GM21619 (cell line): Measurements from ENCODE around the gene WDR83.
A peak's percentile ranks its signal among the peaks of the same experiment; 100 is the strongest.
"Not testable (repeated sequence)": the region's sequence is repeated elsewhere in the genome, so short reads cannot be mapped to it uniquely, and the experiment has no call there.

Experiments used
- ATAC-seq: cut with Tn5 transposase; IDR thresholded peaks from one replicate; pipeline ENCODE4 v1.9.1; 2021; ENCODE audit not compliant: unreplicated experiment

The WDR83 gene

GRCh38 chr19:12681074-12681987, 14.7 kb downstream of the WDR83 start, which contains the start of gene DHPS:
Gene DHPS, minus strand, starts transcription at chr19:12681880. Its CDS starts 114 bp downstream, at chr19:12681766.
- ATAC-seq = peak; percentile 55

DNA sequence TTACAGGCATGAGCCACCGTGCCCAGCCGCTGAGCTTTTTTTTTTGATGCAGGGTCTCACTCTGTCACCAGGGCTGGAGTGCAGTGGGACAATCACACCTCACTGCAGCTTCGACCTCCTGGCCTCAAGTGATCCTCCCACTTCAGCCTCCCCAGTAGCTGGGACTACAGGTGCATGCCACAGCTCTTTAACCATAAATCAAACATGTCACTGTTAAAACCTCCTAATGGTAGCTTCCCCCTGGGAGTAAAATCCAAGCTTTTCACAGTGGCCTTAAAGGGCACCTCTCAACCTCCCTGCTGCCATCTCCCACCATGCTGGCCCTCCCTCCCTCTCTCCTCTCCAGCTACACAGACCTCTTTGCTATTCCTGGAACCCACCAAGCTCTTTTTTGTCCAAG, 19.2 kb downstream of the WDR83 start:
- ATAC-seq = no peak

DNA sequence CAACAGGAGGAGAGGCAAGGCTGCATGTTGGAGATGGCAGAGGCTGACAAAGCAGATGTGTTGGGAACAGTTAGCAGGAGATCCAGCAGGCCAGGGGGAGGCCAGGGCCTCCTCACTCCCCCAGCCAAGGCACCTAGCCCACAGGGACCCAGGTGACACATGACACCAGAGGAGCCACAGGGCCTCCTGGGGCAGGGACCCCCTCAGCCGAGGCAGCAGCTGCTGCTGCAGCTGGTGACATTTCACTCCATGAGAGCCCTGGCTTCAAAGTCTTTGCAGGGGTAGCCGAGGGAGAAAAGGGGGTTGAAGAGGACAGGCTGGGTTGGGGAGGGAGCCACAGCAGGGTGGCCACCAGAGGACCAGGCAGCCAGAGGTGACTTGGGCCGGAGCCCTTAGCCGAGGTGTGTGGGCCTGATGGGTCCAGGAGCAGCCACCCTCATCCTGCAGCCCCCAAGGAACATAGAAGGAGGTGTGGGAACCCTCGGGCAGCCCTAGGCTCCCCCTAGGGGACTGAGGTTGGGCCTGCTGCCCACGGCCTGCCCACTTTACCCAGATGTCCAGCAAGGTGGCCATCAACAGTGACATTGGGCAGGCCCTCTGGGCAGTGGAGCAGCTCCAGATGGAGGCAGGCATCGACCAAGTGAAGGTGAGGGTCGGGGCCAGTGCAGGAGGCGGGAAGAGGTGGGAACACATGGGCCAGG, 21.0 kb downstream of the WDR83 start, which contains the start of gene GNG14:
Gene GNG14 (plus strand): TSS at position 503 of the 701 bp plus-strand sequence. CDS start 51 bp downstream, at position 554.
- ATAC-seq = no peak

DNA sequence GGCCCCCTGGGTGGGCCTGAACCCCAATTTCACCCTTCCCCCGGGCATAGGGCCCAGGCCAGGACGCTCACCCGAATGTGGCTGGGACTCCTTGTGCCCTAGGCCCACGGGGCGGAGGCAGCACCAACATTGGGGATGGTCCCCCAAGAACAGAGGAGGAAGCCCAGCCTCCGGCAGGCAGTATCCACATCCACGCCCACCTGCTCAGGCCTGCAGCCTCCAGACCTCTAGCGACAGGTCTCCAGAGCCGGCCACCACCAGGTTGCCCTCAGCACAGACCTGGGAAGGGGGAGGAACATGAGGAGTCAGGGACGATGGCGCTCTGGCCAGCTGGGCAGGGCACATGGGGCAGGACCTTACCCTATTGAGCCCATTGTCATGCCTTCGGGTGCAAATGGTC, 22.4 kb downstream of the WDR83 start:
- ATAC-seq = no peak

GRCh38 chr19:12689581-12690216, 23.1 kb downstream of the WDR83 start:
- no peak for ATAC-seq

DNA sequence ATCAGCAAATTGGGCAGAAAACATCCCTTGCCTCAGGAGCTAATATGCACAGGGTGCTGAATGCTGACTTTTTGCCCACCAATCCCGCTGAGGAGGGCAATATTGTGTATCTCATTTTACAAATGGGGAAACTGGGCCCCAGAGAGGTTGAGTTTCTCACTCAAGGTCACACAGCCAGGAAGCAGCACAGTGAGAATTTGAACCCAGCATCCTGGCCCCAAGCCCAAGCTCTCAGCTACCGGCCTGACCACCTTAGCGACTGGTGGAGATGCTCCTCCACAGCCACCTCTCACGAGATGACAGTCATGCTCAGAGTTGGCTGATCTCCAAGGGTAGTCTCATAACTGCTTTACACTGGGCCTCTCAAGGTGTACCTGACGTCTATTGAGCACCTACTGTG, 26.4 kb downstream of the WDR83 start:
- ATAC-seq = no peak

DNA sequence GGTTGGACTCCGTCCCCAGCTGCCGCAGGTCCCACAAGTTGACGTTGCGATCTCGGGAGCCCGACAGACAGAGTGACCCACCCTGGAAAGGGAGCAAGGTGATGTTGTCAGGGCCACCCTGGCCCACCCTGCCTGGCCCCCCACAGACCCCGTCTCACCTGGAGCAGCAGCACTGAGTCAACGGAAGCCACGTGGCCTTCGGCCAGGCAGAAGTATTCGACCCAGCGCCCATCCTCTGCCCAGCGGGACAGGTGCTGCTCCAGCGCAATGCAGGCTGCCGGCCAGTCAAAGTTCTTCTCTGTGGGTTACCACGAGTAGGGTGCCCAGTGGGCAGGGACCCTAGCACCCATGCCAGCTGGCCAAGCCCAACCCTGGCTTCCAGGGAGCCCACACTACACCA, 28.0 kb downstream of the WDR83 start:
- ATAC-seq = no peak

GRCh38 chr19:12695096-12695495, 28.5 kb downstream of the WDR83 start:
- no peak for ATAC-seq

DNA sequence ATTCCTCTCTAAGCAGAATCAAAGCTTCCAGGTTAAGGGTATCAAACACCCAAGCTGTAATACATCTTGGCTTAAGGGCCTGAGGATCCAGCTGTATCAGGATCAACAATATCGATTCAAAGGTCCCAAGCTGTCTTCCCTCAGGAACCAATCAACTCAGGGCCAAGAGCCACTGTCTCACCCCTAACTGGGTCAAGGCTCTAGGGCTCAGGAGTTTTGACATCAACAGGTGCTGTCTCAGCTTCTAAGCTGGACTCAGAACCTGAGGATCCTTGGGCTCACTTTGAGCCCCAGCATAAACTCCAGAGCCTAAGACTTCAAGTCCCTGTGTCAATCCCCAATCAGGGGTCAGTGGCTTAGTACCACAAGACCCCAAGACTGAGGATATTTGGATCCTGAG, 28.9 kb downstream of the WDR83 start:
- no peak for ATAC-seq

DNA sequence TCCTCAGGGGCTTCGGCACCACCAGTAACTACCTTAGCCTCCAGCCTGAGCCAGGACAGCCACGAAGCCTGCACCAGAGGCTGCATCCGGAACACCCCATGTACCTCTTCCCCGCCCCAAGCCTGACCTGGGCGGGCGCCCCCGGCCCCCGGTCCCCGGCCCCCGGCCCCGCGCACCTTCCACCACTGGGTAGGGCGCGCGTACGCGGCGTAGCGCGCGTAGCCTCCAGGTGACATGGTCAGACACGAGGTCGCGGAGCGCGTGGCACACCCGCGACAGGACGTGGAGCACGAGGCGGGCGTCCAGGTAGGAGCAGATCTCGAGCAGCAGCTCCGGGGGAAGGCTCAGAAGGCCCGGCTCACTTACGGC, 29.4 kb downstream of the WDR83 start:
- no peak for ATAC-seq

GRCh38 chr19:12696366-12697335, 30.0 kb downstream of the WDR83 start, which contains the start of gene FBXW9:
Gene FBXW9, minus strand, starts transcription at chr19:12696631. Its CDS starts 50 bp downstream, at chr19:12696581.
- peak; percentile 71 for ATAC-seq

DNA sequence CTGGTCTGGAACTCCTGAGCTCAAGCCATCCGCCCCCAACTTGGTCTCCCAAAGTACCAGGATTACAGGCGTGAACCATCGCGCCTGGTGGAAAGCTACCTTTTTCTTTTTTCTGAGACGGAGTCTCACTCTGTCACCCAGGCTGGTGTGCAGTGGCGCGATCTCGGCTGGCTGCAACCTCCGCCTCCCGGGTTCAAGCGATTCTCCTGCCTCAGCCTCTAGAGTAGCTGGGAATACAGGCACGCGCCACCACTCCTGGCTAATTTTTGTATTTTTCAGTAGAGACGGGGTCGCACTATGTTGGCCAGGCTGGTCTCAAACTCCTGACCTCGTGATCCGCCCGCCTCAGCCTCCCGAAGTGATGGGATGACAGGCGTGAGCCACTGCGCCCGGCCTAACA, 30.8 kb downstream of the WDR83 start:
- not testable (repeated sequence) for ATAC-seq

DNA sequence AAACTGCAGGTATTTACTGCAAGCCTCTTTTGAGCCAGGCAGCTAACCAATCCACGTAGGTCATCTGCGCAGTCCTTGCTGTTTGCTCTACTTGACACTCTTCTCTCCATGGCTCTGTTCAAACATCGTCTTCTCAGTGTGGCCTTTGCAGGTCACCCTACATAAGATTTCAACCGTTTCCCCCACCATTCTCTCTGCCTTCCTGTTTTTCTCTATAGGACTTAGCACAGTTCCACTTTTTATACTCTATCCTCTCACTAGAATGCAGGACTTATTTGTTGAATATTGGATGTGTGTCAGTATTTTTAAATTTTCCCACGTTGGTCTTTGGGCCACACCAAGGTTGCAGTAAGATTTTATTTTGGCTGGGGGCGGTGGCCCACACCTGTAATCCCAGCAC, 31.5 kb downstream of the WDR83 start:
- ATAC-seq = no peak

GRCh38 chr19:12701596-12702282, 35.1 kb downstream of the WDR83 start:
- no peak for ATAC-seq

GRCh38 chr19:12703046-12703445, 36.4 kb downstream of the WDR83 start:
- ATAC-seq = no peak

GRCh38 chr19:12705169-12705568, 38.6 kb downstream of the WDR83 start:
- no peak for ATAC-seq

DNA sequence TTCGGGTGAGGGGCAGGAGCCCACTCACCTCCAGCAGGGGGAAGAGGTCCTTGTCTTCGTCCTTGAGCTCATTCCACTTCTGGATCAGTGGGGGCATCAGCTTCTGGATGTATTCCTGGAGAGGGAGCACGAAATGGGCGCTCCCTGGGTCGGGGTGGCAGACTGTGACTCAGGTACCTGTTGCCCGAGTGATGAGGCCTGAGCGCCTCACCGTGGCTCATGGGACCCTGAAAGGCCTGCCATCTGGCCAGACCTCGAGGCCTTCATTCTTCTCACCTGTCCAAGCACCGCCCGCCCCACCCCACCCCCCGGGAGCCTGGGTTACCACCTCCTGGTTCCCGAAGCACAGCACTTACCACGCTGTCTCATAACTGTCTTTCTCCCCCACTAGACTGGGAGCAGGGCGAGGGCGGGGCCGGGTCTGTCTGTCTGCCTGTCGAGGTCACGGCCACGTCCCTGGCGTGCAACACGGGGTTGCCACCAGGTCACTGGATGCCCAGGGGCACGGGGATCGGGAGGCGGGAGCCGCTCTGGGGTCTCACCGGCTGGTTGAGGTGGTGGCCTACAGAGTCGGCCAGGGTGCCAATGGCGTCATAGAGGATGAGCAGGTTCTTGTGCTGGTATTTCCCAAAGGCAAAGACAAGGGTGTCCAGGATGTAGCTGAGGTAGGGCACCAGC, 39.2 kb downstream of the WDR83 start:
- no peak for ATAC-seq

DNA sequence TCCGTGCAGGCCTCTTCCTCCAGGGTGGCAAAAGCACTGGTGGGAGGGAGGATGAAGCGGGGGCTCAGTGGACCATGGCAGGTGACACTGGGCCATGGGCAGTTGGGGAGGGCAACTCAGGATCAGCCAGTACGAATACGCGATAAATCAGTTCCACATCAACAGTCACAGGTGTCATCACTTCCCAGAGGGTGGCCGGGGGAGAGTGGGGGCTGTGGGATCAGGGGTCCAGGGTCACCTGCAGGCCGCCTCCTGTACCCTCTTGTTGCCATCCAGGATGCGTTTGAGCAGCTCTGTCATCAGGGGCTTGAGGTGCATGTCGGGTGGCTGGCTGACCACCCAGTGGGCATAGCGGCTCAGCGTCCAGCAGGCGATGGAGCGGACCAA, 39.7 kb downstream of the WDR83 start:
- no peak for ATAC-seq

- no peak for ATAC-seq
Observed at GRCh38 chr19:12708641-12709040, 42.0 kb downstream of the WDR83 start.
